NK-92 (cell line): Measurements from ENCODE around the gene DRC7.

Experiments used
- DNase-seq: peaks from one replicate; lab custom pipeline; 2025; ENCODE audit not compliant: unreplicated experiment; lab: John Stamatoyannopoulos, UW

The DRC7 gene

GRCh38 chr16:57676553-57677085 lies 18.0 kb upstream of the DRC7 start:
- no peak for DNase-seq

- DNase-seq, result no peak
These were observed 16.8 kb upstream of the DRC7 start for GRCh38 chr16:57677622-57678369.

GRCh38 chr16:57679016-57679415 lies 15.6 kb upstream of the DRC7 start:
- DNase-seq, result no peak

GRCh38 chr16:57679767-57680482 lies 14.7 kb upstream of the DRC7 start:
- DNase-seq, result no peak

- DNase-seq, result no peak
These were observed 13.7 kb upstream of the DRC7 start for GRCh38 chr16:57680842-57681375.

GRCh38 chr16:57681950-57682728 lies 12.5 kb upstream of the DRC7 start:
- DNase-seq, result no peak

- no peak for DNase-seq
These were observed 11.6 kb upstream of the DRC7 start for GRCh38 chr16:57682809-57683635.

GRCh38 chr16:57683636-57684545 lies 10.7 kb upstream of the DRC7 start:
- no peak for DNase-seq

- no peak for DNase-seq
These were observed 9.8 kb upstream of the DRC7 start for GRCh38 chr16:57684626-57685358.

- DNase-seq, result no peak
These were observed 9.0 kb upstream of the DRC7 start for GRCh38 chr16:57685633-57686032.

- no peak for DNase-seq
These were observed 8.0 kb upstream of the DRC7 start for GRCh38 chr16:57686577-57686976.

- DNase-seq, result no peak
These were observed 7.2 kb upstream of the DRC7 start for GRCh38 chr16:57687363-57687929.

GRCh38 chr16:57688487-57688986 lies 6.1 kb upstream of the DRC7 start:
- DNase-seq, result no peak

- no peak for DNase-seq
These were observed 5.4 kb upstream of the DRC7 start for GRCh38 chr16:57688987-57689761.

- DNase-seq, result no peak
These were observed 4.6 kb upstream of the DRC7 start for GRCh38 chr16:57689762-57690558.

GRCh38 chr16:57690782-57691471 lies 3.7 kb upstream of the DRC7 start:
- no peak for DNase-seq
